ENCODE results near the gene SYP. TPM values are rescaled to one million over a fixed set of nuclear protein-coding genes. Genes with fewer than 3 reads are reported as not detected.
A peak's percentile ranks its signal among the peaks of the same experiment; 100 is the strongest.

Gene SYP
- polyA plus RNA-seq (ENCODE audit: insufficient read length in 4 of 4) = 1 to 10 TPM; 2.1 to 3.4 (median 2.9) TPM

DNA sequence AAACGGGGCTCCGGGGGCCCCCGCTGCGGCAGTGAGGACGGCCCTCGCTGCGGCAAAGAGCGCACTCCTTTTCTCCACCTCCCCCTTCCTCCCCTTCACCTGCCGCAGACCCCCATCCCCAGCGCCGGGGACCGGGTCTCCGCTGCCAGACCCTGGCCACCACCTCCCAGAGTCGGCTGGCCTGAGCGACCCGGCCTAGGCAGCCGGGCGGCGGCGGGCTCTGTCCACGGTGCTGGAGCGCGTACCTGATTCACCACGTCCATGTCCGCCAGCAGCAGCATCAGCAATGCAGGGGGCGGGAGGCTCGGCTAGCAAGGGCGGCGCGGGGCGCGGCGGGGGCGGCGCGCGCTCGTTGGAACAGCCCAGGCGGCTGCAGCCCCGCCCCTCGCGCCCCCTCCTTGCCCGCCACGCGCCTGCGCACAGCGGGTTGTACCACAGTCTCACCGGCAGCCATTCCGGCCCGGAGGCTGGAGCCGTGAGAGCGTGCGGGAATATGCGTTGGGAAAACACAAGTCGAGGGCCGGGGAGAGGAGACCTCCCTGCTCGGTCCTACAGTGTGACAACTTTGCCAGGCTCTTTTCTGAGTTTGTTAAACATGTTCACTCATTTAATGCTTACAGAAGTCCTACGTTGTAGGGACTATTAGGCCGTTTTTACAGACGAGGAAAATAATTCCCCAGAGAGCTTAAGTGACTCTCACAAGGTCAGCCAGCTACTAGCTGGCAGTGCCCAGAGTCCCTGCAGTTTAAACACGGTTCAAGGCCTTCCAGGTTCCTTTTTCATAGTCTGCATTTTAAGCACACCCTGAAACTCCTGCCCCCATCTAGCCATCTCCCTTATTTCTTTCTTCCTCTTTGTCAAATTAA is at the start of gene SYP:
Gene SYP, minus strand, starts transcription at position 288 of the 866 bp plus-strand sequence. Its CDS starts 7 bp downstream, at position 281.
- DNase-seq (ENCODE audit: low read depth in 4 of 4, low spot score in 2 of 4) = peak in 1 of 4 donors; percentile 59

DNA sequence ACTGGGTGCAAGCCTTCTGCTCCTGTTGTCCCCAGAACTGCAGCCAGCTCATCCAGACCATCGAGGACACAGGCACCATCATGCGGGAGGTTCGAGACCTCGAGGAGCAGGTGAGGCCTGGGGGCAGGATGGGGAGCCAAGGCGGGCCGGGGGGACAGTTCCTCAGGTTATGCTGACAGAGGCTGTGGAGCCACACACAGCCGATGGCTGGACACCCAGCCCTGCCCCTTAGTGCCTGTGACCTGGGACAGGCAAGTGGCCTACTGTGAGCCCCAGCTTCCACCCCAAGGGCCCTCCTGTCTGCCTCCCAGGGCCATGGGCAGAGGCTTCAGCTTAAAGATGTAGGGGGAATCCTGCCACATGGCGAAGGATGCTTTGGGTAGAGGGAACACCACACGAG is 49.6 kb upstream of the SYP start:
- DNase-seq (ENCODE audit: low read depth in 4 of 4, low spot score in 2 of 4) = no peak

DNA sequence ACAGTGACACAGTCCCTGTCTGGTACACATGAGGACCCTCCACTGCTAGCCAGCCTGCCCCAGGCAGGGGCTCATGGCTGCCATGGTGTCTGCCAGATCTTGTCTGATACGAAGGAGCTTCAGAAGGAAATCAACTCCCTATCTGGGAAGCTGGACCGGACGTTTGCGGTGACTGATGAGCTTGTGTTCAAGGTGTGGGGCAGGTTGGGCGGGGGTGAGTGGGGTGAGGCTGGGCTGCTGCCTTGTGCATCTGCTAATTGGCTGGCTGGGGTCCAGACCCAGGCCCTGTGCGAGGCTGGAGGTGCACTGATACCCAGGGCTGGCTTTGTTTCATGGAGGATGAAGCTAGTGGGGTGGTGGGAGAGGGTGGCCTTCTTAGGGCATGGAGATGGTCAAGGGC is 49.1 kb upstream of the SYP start:
- no peak for DNase-seq (ENCODE audit: low read depth in 4 of 4, low spot score in 2 of 4)

DNA sequence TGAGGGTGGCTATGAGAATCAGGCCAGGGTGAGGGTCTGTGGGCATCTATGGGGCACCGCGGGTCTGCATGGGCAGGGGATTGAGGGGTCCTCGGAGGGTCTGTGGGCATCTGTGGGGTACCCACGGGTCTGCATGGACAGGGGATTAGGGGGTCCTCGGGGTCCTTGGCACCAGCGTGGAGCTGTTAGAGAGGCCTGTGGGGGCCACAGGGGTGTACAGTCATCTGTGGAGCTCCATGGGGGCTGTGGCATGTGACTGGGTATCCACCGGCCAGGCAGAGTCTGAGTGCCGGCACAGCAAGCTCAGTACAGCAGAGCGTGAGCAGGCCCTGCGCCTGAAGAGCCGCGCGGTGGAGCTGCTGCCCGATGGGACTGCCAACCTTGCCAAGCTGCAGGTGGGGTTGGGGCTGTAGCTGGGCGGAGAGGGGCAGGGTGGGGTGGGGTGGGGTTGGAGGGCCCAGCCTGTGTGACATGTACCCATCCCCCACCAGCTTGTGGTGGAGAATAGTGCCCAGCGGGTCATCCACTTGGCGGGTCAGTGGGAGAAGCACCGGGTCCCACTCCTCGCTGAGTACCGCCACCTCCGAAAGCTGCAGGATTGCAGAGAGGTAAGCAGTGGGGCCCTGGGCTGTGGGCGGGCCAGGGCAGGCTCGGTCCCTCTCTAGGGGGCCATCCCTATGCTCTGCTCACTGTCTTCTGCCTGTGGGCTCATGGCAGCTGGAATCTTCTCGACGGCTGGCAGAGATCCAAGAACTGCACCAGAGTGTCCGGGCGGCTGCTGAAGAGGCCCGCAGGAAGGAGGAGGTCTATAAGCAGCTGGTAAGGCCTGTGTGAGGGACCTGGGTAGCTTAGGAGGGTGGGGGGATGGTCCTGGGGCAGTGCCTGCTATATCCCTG is 48.2 kb upstream of the SYP start:
- no peak for DNase-seq (ENCODE audit: low read depth in 4 of 4, low spot score in 2 of 4)

DNA sequence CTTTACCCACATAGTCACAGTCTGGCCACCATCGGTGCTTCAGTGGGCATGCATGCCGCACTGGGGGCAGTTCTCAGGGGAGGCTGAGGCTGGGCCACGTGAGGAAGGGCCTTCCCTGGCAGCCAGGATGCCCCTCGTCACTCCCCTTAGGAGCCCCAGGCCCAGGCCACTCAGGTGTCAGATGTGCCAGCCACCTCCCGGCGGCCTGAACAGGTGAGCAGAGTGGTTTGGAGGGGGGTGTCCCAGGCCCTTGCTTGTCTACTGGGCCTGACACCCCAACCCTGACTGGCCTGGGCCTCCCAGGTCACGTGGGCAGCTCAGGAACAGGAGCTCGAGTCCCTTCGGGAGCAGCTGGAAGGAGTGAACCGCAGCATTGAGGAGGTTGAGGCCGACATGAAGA is 47.4 kb upstream of the SYP start:
- DNase-seq (ENCODE audit: low read depth in 4 of 4, low spot score in 2 of 4) = no peak

DNA sequence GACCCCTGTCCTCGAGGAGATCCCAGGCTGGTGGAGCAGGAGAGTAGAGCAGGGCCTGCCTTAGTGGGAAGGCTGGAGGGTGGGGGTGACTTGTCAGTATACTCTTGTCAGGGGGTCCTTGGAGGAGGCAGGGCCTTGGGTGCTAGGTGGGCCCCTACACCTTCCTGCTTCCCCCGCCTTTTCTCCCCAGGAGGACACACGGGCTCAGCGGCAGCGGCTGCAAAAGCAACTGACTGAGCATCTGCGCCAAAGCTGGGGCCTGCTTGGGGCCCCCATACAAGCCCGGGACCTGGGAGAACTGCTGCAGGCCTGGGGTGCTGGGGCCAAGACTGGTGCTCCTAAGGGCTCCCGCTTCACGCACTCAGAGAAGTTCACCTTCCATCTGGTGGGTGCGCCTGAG is 46.5 kb upstream of the SYP start:
- DNase-seq (ENCODE audit: low read depth in 4 of 4, low spot score in 2 of 4) = no peak

DNA sequence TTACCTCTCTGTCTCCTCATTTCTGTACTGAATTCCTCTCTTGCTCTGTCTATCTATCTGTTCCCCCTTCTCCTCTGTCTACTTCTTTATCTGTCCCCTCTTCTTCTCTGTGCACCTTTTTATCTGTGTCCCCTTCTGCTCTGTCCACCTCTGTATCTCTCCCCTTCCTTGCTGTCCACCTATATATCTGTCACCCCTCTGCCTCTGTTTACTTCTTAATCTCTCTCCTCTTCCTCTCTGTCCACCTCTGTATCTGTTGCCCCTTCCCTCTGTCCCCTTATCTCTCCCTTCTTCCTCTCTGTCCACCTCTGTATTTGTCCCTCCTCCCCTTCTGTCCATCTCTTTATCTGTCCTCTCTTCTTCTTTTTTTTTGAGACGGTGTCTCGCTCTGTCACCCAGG is 44.2 kb upstream of the SYP start:
- DNase-seq (ENCODE audit: low read depth in 4 of 4, low spot score in 2 of 4) = no peak

DNA sequence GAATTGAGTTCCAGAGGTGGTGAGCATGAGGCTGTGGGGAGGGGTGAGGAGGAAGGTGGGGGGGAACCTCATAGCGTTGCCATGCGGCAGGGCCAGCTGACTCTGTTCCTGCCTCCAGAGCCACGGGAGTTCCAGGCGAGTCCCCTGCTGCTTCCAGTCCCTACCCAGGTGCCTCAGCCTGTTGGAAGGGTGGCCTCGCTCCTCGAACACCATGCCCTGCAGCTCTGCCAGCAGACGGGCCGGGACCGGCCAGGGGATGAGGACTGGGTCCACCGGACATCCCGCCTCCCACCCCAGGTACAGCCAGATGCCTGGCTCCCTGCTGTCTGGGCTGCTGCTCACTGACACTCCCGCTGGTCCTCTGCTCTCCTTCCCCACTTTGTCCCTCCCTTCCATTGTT is 43.2 kb upstream of the SYP start:
- no peak for DNase-seq (ENCODE audit: low read depth in 4 of 4, low spot score in 2 of 4)

DNA sequence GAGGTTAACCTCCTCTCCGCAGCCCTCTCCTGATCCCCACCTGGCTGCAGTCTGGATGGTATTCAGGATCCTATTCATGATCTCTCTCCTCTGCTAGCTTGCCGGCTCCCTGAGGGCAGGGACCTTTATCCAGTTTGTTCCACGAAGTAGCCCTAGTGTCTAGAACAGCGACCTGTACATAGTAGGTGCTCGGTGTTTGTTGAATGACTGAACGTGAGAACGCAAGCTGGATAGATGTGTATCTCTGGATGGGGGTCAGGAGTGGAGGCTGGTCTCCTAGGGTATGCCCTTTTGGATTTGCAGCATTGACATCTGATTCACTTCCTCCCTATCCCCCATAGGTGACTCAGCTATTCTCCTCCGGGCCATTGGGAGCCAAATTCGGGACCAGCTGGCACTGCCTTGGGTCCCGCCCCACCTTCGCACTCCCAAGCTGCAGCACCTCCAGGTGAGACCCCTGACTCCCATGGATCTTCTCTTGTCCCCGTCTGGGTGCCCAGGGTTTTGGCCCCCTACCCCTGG is 42.6 kb upstream of the SYP start:
- DNase-seq (ENCODE audit: low read depth in 4 of 4, low spot score in 2 of 4) = no peak

DNA sequence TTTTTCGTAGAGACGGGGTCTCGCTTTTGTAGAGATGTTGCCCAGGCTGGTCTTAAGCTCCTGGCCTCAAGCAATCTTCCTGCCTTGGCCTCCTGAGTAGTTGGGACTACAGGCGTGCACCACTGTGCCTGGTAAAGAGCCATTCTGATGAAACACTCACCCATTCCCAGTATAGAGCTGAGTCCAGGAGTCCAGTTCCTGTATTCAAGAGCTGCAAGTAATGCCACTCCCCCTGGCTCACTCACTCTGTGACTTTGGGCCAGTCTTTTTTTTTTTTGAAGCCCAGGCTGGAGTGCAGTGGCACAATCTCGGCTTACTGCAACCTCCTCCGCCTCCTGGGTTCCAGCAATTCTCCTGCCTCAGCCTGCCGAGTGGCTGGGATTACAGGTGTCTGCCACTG is 38.7 kb upstream of the SYP start:
- DNase-seq (ENCODE audit: low read depth in 4 of 4, low spot score in 2 of 4) = no peak

DNA sequence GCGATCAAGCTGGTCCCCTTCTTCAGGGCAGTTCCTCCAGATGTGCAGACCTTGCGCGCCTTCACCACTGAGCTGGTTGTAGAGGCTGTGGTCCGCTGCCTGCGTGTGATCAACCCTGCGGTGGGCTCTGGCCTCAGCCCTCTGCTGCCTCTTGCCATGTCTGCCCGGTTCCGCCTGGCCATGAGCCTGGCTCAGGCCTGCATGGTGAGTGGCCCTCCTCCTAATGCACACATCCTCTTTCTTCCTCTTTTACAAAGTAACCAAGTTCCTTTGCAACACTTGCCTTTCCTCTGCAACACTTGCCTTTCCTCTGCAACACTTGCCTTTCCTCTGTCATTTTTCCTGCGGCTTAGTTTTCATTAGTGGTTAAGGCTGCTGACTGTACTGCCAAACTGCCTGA is 37.1 kb upstream of the SYP start:
- DNase-seq (ENCODE audit: low read depth in 4 of 4, low spot score in 2 of 4) = no peak

DNA sequence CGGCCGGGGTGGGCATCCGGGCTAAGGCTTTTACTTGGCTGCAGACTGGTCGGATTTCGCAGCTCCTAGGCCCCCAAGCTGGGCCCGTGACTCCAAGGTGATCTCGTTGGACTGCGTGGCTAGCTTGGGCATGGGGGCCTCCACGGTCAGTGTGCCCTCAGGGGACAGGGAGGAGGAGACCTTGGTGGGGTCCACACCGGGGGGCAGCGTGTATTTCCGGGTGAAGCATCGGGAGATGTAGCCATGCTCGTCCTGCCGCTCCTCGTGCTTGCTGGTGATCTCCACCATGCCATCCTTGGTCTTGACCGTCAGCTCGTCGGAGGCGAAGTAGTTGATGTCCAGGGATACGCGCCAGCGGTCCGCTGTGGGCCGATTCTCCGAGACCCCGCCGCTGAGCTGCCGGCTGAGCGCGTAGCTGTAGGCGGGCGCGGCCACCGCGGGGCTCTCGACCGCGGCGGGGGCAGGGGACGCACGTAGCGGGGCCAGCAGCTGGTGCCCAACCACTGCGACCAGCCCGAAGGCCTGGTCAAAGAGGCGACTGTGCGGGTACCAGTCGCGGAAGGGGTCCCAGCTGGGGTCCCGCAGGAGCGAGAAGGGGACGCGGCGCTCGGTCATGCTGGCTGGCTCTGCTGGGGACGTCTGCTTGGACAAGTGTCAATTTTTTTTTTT is 34.0 kb upstream of the SYP start:
- no peak for DNase-seq (ENCODE audit: low read depth in 4 of 4, low spot score in 2 of 4)

DNA sequence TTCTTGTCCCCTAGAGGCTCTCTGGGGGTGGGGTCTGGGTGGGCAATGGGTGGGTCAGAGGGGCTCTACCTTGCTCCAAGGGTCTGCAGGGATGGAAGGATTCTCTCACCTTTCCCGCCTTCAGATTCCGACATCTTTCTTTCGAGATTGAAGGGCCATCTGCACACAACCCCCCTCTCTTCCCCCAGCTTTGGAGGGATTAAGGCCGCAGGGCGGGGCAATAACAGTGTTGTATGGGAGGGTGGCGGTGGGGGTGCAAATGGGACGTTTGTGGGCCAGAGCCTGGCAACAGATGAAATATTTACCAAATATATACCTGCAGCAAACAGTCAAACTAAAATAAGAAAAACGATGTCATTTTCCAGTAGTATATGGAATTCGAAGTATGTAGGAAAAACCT is 33.2 kb upstream of the SYP start, which contains the start of gene CACNA1F:
Gene CACNA1F, minus strand, starts transcription at position 165 of the 400 bp plus-strand sequence. Its CDS starts 31 bp downstream, at position 134.
- DNase-seq (ENCODE audit: low read depth in 4 of 4, low spot score in 2 of 4) = no peak

DNA sequence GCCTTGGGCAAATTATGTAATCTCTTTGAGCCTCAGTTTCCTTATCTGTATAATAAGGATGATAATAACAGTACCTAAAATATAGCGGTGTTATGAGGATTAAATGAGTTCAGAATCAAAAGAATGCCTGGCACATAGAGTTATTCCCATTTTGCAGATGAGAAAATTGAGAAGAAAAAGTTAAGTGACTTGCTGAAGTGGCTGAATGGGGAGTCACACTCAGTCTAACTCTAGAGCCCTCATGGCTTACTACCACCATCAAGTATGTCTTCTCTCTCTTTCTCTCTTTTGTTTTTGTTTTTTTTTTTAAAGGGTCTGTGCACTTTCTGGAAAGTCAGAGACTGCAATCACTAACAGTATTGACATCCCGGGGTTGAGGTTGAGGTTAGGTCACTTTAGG is 32.5 kb upstream of the SYP start:
- no peak for DNase-seq (ENCODE audit: low read depth in 4 of 4, low spot score in 2 of 4)

DNA sequence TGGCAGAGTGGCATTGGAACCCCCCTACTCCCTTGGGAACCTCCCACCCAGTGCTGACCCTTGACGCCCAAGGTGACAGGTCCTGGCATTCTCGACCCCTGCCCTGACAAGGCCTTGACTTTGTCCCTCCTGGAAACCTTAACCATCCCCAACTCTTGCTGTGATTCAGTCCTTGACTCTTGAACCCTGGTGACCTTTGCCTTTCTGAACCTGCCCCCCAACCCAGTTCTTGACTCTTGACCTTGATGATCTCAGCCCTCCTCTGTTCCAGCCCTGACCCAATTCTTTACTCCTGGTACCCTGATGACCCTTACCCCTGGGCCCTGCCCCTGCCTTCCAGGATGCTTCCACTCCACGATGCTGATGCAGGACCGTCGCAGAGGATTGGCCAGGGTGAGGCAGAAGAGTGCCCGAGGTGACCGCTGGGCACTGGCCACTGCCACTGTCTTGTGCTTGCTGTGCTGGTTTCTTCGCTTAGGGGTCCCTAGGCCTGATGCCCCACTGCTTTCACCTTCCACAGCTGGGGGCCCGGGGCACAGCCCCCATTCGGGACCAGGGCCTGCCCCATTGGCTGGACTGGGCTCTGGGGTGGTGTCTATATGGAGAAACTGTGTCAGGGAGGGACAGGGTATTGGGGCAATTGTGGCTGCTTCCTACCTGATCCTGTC is 31.5 kb upstream of the SYP start:
- DNase-seq (ENCODE audit: low read depth in 4 of 4, low spot score in 2 of 4) = no peak

DNA sequence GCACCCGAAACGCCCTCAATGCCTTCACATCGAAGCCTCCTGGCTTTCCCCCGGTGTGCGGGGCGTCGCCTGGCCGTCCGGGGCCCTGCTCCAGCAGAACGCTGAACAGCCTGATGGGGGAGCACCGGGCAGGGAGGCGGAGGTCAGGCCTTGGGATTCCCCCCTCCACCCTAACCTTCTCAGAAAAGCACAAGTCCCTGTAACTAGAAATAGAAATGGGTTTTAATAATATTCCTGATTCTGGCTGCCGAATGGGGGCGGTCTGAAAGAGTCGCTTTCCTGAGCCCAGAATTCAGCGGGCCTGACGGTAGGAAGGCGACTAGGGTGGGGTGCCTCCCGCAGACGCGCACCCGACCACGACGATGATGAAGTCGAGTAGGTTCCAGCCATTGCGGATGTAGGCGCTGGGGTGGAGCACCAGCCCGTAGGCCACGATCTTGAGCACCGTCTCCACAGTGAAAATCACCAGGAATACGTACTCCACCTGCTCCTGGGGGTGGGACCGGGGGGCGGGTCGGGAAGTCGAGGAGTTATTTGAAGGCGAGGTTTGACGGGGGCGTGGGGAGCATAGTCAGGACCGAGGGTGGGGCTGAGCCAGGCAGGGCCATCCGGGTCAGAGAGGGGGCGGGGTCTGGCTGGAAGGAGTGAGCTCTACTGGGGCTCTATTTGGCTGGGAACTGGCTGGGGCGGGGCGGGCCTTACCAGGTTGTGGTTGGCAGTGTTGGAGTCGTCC is 30.7 kb upstream of the SYP start:
- DNase-seq (ENCODE audit: low read depth in 4 of 4, low spot score in 2 of 4) = no peak

DNA sequence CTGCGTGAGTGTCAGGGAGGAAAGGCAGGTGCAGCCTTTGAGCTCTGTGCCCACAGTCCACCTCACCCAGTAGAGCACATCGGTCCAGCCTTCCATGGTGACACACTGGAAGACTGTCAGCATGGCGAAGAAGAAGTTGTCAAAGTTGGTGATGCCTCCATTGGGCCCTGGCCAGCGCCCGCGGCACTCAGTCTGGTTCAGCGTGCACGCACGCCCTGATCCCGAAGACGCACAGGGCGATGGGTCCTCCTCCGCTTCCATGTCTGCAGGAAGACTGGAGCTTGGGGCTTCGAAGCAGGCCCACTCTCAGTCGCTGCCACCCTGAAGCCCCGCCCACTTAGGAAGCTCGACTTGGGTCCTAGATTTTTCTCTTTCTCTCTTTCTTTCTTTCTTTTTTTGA is 28.2 kb upstream of the SYP start:
- DNase-seq (ENCODE audit: low read depth in 4 of 4, low spot score in 2 of 4) = no peak

DNA sequence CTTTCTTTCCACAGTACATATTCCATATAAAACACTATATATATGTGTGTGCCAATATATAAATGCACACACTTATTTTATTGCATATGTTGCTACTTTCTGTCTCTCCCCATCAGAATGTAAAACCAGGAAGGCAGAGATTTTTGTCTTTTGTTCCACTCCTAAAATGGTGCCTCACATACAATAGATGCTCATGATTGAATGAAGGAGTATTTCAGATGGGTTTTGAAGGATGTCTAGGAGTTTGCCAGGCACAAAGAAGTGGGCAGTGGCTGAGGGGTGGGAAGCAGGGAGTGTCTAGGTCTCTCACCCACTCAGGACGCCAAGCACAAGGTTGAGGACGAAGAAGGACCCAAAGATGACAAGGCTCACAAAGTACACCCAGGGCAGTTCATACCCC is 27.7 kb upstream of the SYP start:
- no peak for DNase-seq (ENCODE audit: low read depth in 4 of 4, low spot score in 2 of 4)

DNA sequence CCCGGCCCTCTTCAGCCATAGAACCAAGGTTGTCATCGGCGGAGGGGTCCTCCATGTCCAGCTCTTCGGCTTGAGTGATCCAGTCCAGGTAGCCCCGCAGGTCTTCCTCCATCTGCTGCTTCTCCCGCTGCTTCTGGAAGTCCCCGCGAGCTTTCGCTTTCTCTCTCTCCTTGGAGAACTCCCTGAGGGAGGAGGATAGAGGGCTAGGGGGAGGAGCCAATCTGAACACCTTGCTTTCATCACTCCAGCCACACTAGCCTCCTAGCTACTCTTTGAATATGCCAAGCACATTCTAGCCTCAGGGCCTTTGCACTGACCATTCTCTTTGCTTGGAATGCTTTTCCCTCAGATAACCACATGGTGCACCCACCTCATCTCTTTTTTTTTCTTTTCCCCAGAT is 27.0 kb upstream of the SYP start:
- DNase-seq (ENCODE audit: low read depth in 4 of 4, low spot score in 2 of 4) = no peak

DNA sequence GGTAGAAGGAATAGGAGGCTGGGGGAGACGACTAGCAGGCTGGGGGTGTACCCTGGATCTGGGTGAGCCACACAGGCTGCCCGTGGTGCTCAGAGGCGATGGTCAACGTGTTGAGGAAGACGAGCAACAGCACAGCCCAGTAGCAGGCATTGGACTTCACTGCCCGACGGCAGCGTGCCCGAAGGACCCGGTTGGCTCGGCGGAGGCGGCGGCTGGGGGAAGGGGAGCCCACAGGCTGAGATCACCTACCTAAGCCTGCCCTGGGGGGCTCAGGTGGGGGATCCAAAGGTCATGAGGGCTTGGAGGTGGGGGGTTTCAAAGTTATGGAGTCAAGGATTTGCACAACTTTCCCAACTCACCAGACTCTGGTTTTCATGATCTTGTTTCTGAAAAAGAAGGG is 25.9 kb upstream of the SYP start:
- no peak for DNase-seq (ENCODE audit: low read depth in 4 of 4, low spot score in 2 of 4)

Data from left renal cortex interstitium (tissue), 4 donors.